Esophagus muscularis mucosa (tissue), 4 donors: ENCODE results near the gene DNAJC5. TPM values are rescaled to one million over a fixed set of nuclear protein-coding genes. Genes with fewer than 3 reads are reported as not detected.
"Not testable (repeated sequence)": the region's sequence is repeated elsewhere in the genome, so short reads cannot be mapped to it uniquely, and the experiment has no call there.

Experiments
- DNase-seq: peaks from one replicate; pipeline ENCODE4 v3.0.0-alpha.2; 2017; ENCODE audit errors: extremely low spot score
- H3K27ac ChIP-seq, 4 donors: fragments of 200-600 bp; sonication (generic); replicated peaks in 1 of 4; 1 replicate in 3 of 4; 2 replicates in 1 of 4; pipeline ENCODE4 v1.5.1; 2016 to 2019; ENCODE audit warnings: mild to moderate bottlenecking in 1 of 4
- H3K27me3 ChIP-seq, 4 donors: fragments of 200-600 bp; sonication (generic); one replicate each; pipeline versions ENCODE4 v1.5.1 to v1.6.0; 2016 to 2019
- H3K36me3 ChIP-seq, 4 donors: fragments of 200-600 bp; sonication (generic); one replicate each; pipeline ENCODE4 v1.5.1; 2016 to 2019
- H3K4me1 ChIP-seq, 4 donors: fragments of 200-600 bp; sonication (generic); one replicate each; pipeline ENCODE4 v1.5.1; 2016 to 2019
- H3K4me3 ChIP-seq, 4 donors: fragments of 200-600 bp; sonication (generic); 1 replicate in 2 of 4; 2 replicates in 2 of 4; pipeline ENCODE4 v1.5.1; 2016 to 2019; ENCODE audit warnings: mild to moderate bottlenecking in 4 of 4, moderate library complexity in 1 of 4
- H3K9me3 ChIP-seq, 4 donors: fragments of 200-600 bp; sonication (generic); 1 replicate in 3 of 4; 2 replicates in 1 of 4; pipeline ENCODE4 v1.5.1; 2016 to 2019
- CTCF ChIP-seq, 3 experiments: fragments of 200-600 bp in 2 of 3; fragments of 450-650 bp in 1 of 3; sonication (generic) in 2 of 3; IDR thresholded peaks; one replicate each; pipeline ENCODE4 v1.5.1; 2017 to 2019; ENCODE audit warnings: antibody characterized with exemption in 3 of 3, mild to moderate bottlenecking in 2 of 3, moderate library complexity in 1 of 3
- EP300 ChIP-seq: sonication (generic); formaldehyde crosslinking; IDR thresholded peaks from one replicate; pipeline ENCODE4 v1.6.1; 2017; ENCODE audit warnings: antibody characterized with exemption
- POLR2A ChIP-seq: fragments of 450-650 bp; IDR thresholded peaks from one replicate; pipeline ENCODE4 v1.6.1; 2017; ENCODE audit warnings: antibody characterized with exemption, moderate library complexity, mild to moderate bottlenecking, low read depth
- POLR2AphosphoS5 ChIP-seq, 2 donors: sonication (generic); formaldehyde crosslinking; IDR thresholded peaks; one replicate each; pipeline ENCODE4 v1.6.1; 2017; ENCODE audit warnings: antibody characterized with exemption in 2 of 2
- WGBS: methylation state at CpG from one replicate; pipeline ENCODE4 v1.1.5; 2018; 5-methylcytosine and 5-hydroxymethylcytosine counted together
- intact Hi-C: fragments of 100-400 bp; cut with DNase I; formaldehyde crosslinking; loops from one replicate; pipeline ENCODE4 v1.15.1; 2023
- total RNA-seq, 4 donors: library from RNA; depleted of rRNA; stranded (reverse); fragments of >200 nt; gene quantifications; one replicate each; pipeline versions ENCODE4 v1.1.0 to v1.2.1, GENCODE V29; 2016

The DNAJC5 gene
- total RNA-seq, 4 donors from 2014 or later, result 39.5 to 64.9 (median 53.1) TPM

GRCh38 chr20:63959699-63960075, 64.8 kb downstream of the DNAJC5 start:
- Histone ChIP-seq H3K4me1 (peaks cover 21 to 27% (median 26%) of the 10 kb centered on the region in 4 donors), H3K27me3 (no peaks in the 10 kb centered on the region), H3K4me3 (no peak overlapping the region), H3K9me3 (no peaks in the 10 kb centered on the region), H3K36me3 (peaks cover 25 to 63% (median 59%) of the 10 kb centered on the region in 4 donors), H3K27ac (no peak overlapping the region)
- DNase-seq, result no peak
- intact Hi-C loops, result no loop called here
- WGBS, result 87% methylated on average over 17 of the region's 17 CpGs
- no peak for TF ChIP-seq CTCF (IDR thresholded peaks at IDR 0.05)
- TF ChIP-seq POLR2A, result no peak
- TF ChIP-seq POLR2AphosphoS5 (IDR thresholded peaks at IDR 0.05), result no peak
- TF ChIP-seq EP300, result no peak

GRCh38 chr20:63960654-63961621, 66.0 kb downstream of the DNAJC5 start:
- intact Hi-C loops, H3K4me3 ChIP-seq, DNase-seq, H3K27me3 ChIP-seq, H3K9me3 ChIP-seq, H3K27ac ChIP-seq: not testable (repeated sequence)
- 93% methylated on average over 5 of the region's 15 CpGs for WGBS
- Histone ChIP-seq H3K4me1 (peaks cover 16 to 18% (median 16%) of the 10 kb centered on the region in 4 donors), H3K36me3 (peaks cover 25 to 64% (median 58%) of the 10 kb centered on the region in 4 donors)

- Histone ChIP-seq H3K4me1 (peaks cover 13 to 15% (median 13%) of the 10 kb centered on the region in 4 donors), H3K4me3 (no peak overlapping the region), H3K27ac (no peak overlapping the region), H3K36me3 (peaks cover 25 to 73% (median 67%) of the 10 kb centered on the region in 4 donors), H3K9me3 (no peaks in the 10 kb centered on the region), H3K27me3 (no peaks in the 10 kb centered on the region)
- DNase-seq, result no peak
- WGBS, result 88% methylated on average over 25 of the region's 26 CpGs
- intact Hi-C loops, result no loop called here
- TF ChIP-seq POLR2AphosphoS5 (IDR thresholded peaks at IDR 0.05) (no peak), POLR2A (no peak)
Measured at GRCh38 chr20:63961664-63962425, 66.9 kb downstream of the DNAJC5 start.

- H3K9me3 ChIP-seq, result no peaks in the 10 kb centered on the region
- 94% methylated on average over 39 of the region's 61 CpGs for WGBS
- peaks cover 4 to 10% (median 5%) of the 10 kb centered on the region in 4 donors for H3K4me1 ChIP-seq
- DNase-seq, result no peak
- no peaks in the 10 kb centered on the region for H3K27me3 ChIP-seq
- peaks cover 25 to 82% (median 75%) of the 10 kb centered on the region in 4 donors for H3K36me3 ChIP-seq
- no peak overlapping the region for H3K4me3 ChIP-seq
- intact Hi-C loops, result no loop called here
- TF ChIP-seq EP300, result no peak
- no peak for TF ChIP-seq POLR2A
- no peak for TF ChIP-seq CTCF (IDR thresholded peaks at IDR 0.05)
- no peak for TF ChIP-seq POLR2AphosphoS5 (IDR thresholded peaks at IDR 0.05)
- no peak overlapping the region for H3K27ac ChIP-seq
Measured at GRCh38 chr20:63962426-63963347, 67.8 kb downstream of the DNAJC5 start.

- 90% methylated on average over 15 of the region's 27 CpGs for WGBS
- Histone ChIP-seq H3K9me3 (no peaks in the 10 kb centered on the region), H3K27ac (no peak overlapping the region), H3K36me3 (peaks cover 25 to 87% (median 78%) of the 10 kb centered on the region in 4 donors), H3K4me3 (no peak overlapping the region), H3K4me1 (peaks cover 1 to 10% (median 3%) of the 10 kb centered on the region in 4 donors), H3K27me3 (no peaks in the 10 kb centered on the region)
- no peak for TF ChIP-seq EP300
- TF ChIP-seq POLR2A, result no peak
- TF ChIP-seq CTCF (IDR thresholded peaks at IDR 0.05), result no peak
- no peak for TF ChIP-seq POLR2AphosphoS5 (IDR thresholded peaks at IDR 0.05)
- DNase-seq, result no peak
- intact Hi-C loops, result no loop called here
Measured at GRCh38 chr20:63963348-63963741, 68.4 kb downstream of the DNAJC5 start.
